Neural cell (in vitro differentiated cells): Measurements from ENCODE around the gene LEMD2. TPM values are rescaled to one million over a fixed set of nuclear protein-coding genes. Genes with fewer than 3 reads are reported as not detected.

Experiments
- H2AFZ ChIP-seq: fragments of 200-600, 300-800 bp; sonication (generic), shearing (Covaris generic); 2 replicates; pipeline ENCODE4 v1.6.0; 2014; ENCODE audit warnings: low read depth, mild to moderate bottlenecking, antibody characterized with exemption, low read length, moderate library complexity
- H3F3A ChIP-seq: fragments of 200-600 bp; shearing (Covaris generic); 2 replicates; pipeline ENCODE4 v1.6.1; 2016; ENCODE audit warnings: mild to moderate bottlenecking, moderate library complexity, mixed read lengths, antibody characterized with exemption, low read length; ENCODE audit not compliant: insufficient read depth, poor library complexity, severe bottlenecking
- H3K27ac ChIP-seq: fragments of 200-600, 300-800 bp; sonication (generic), shearing (Covaris generic); 2 replicates; pipeline ENCODE4 v1.5.1; 2014; ENCODE audit warnings: mild to moderate bottlenecking, low read length, moderate library complexity
- H3K27me3 ChIP-seq: fragments of 300-800, 200-600 bp; sonication (generic), shearing (Covaris generic); 2 replicates; pipeline ENCODE4 v1.6.0; 2014; ENCODE audit warnings: mild to moderate bottlenecking, low read depth, low read length, moderate library complexity; ENCODE audit not compliant: insufficient read depth
- H3K36me3 ChIP-seq: fragments of 300-800, 200-600 bp; sonication (generic), shearing (Covaris generic); 2 replicates; pipeline ENCODE4 v1.5.1; 2014; ENCODE audit warnings: mild to moderate bottlenecking, antibody characterized with exemption, low read length, moderate library complexity; ENCODE audit not compliant: insufficient read depth
- H3K4me2 ChIP-seq: fragments of 300-800, 200-600 bp; sonication (generic), shearing (Covaris generic); 2 replicates; pipeline ENCODE4 v1.6.0; 2014; ENCODE audit warnings: mild to moderate bottlenecking, low read length
- H3K4me3 ChIP-seq: fragments of 300-800, 200-600 bp; sonication (generic), shearing (Covaris generic); 2 replicates; pipeline ENCODE4 v1.5.1; 2014; ENCODE audit warnings: mild to moderate bottlenecking, low read length, moderate library complexity
- H3K79me2 ChIP-seq: fragments of 200-600 bp; shearing (Covaris generic); replicated peaks from 2 replicates; pipeline ENCODE4 v1.6.0; 2014; ENCODE audit warnings: mild to moderate bottlenecking, low read length, moderate library complexity; ENCODE audit not compliant: insufficient read depth
- H3K9ac ChIP-seq: fragments of 300-800, 200-600 bp; sonication (generic), shearing (Covaris generic); 2 replicates; pipeline ENCODE4 v1.6.1; 2016; ENCODE audit warnings: mild to moderate bottlenecking, low read length, mixed read lengths
- H3K9me2 ChIP-seq: fragments of 200-600 bp; shearing (Covaris generic); 2 replicates; pipeline ENCODE4 v1.6.1; 2016; ENCODE audit warnings: mild to moderate bottlenecking, low read length, mixed read lengths; ENCODE audit not compliant: insufficient read depth
- H3K9me3 ChIP-seq: fragments of 200-600, 300-800 bp; sonication (generic), shearing (Covaris generic); 2 replicates; pipeline ENCODE4 v1.6.1; 2016; ENCODE audit warnings: mild to moderate bottlenecking, mixed run types, low read length, moderate library complexity, mixed read lengths
- H4K20me1 ChIP-seq: fragments of 200-600 bp; shearing (Covaris generic); 2 replicates; pipeline ENCODE4 v1.6.1; 2016; ENCODE audit warnings: mild to moderate bottlenecking, mixed run types; ENCODE audit not compliant: insufficient read depth
- CTCF ChIP-seq: fragments of 450-650 bp; IDR thresholded peaks from 2 replicates; pipeline ENCODE4 v1.5.1; 2014; ENCODE audit warnings: antibody characterized with exemption, mild to moderate bottlenecking, moderate library complexity; ENCODE audit not compliant: poor library complexity, severe bottlenecking
- EP300 ChIP-seq: fragments of 450-650 bp; conservative IDR thresholded peaks from 2 replicates; pipeline ENCODE4 v1.6.1; 2014; ENCODE audit warnings: antibody characterized with exemption, mild to moderate bottlenecking, moderate library complexity; ENCODE audit not compliant: poor library complexity, severe bottlenecking
- EZH2 ChIP-seq: fragments of 200-600, 300-800 bp; shearing (Covaris generic), sonication (generic); IDR thresholded peaks from 2 replicates; pipeline ENCODE4 v1.6.1; 2014; ENCODE audit warnings: antibody characterized with exemption, low read length, borderline replicate concordance, mild to moderate bottlenecking; ENCODE audit not compliant: insufficient read depth, poor library complexity, severe bottlenecking
- MXI1 ChIP-seq: fragments of 450-650 bp; conservative IDR thresholded peaks from 2 replicates; pipeline ENCODE4 v1.6.1; 2014; ENCODE audit warnings: antibody characterized with exemption, mild to moderate bottlenecking; ENCODE audit not compliant: poor library complexity, severe bottlenecking
- POLR2AphosphoS5 ChIP-seq: IDR thresholded peaks from 2 replicates; pipeline ENCODE4 v1.6.1; 2012
- RAD21 ChIP-seq: fragments of 450-650 bp; conservative IDR thresholded peaks from 2 replicates; pipeline ENCODE4 v1.6.1; 2014; ENCODE audit warnings: antibody characterized with exemption, mild to moderate bottlenecking, moderate library complexity
- REST ChIP-seq: IDR thresholded peaks from 2 replicates; pipeline ENCODE4 v1.6.1; 2012; ENCODE audit warnings: borderline replicate concordance
- SMC3 ChIP-seq: fragments of 450-650 bp; conservative IDR thresholded peaks from 2 replicates; pipeline ENCODE4 v1.6.1; 2014; ENCODE audit warnings: antibody characterized with exemption, mild to moderate bottlenecking, moderate library complexity; ENCODE audit not compliant: poor library complexity
- TAF1 ChIP-seq: IDR thresholded peaks from 2 replicates; pipeline ENCODE4 v1.6.1; 2012; ENCODE audit warnings: low read depth
- polyA plus RNA-seq: library from polyadenylated mRNA; depleted of rRNA; stranded (reverse); fragments of >200 nt; gene quantifications from 2 replicates; pipeline ENCODE4 v1.2.3, GENCODE V29; 2014

Gene LEMD2
- polyA plus RNA-seq, 1 donor from 2014 or later = 84.6 TPM

- Histone ChIP-seq H4K20me1 (no peaks in the 10 kb centered on the region), H3K9me3 (no peaks in the 10 kb centered on the region), H3K4me2 (no peak overlapping the region), H3K9ac (no peak overlapping the region), H3K79me2 (peaks cover 27% of the 10 kb centered on the region), H3K27me3 (no peaks in the 10 kb centered on the region), H3K36me3 (no peaks in the 10 kb centered on the region), H3K4me3 (peak overlapping the region; percentile 82), H2AFZ (no peak overlapping the region), H3F3A (no peaks in the 10 kb centered on the region), H3K9me2 (no peaks in the 10 kb centered on the region), H3K27ac (no peak overlapping the region)
- TF ChIP-seq CTCF (no peak), TAF1 (no peak), SMC3 (no peak), REST (no peak), RAD21 (no peak), EP300 (no peak), POLR2AphosphoS5 (no peak)
Measured at GRCh38 chr6:33785778-33786177, 3.2 kb downstream of the LEMD2 start.

- peak overlapping the region; percentile 82 for H3K4me3 ChIP-seq
- H3K27ac ChIP-seq = no peak overlapping the region
- TF ChIP-seq RAD21 = no peak
- TF ChIP-seq REST = no peak
- TF ChIP-seq POLR2AphosphoS5 = no peak
- no peak for TF ChIP-seq MXI1
- no peak for TF ChIP-seq SMC3
- no peak for TF ChIP-seq CTCF
- no peak for TF ChIP-seq TAF1
- TF ChIP-seq EZH2 = no peak
- TF ChIP-seq EP300 = no peak
- no peak overlapping the region for H2AFZ ChIP-seq
- no peaks in the 10 kb centered on the region for H3K9me2 ChIP-seq
- no peaks in the 10 kb centered on the region for H3K9me3 ChIP-seq
- H3K9ac ChIP-seq = no peak overlapping the region
- H3K36me3 ChIP-seq = no peaks in the 10 kb centered on the region
- H3F3A ChIP-seq = no peaks in the 10 kb centered on the region
- peaks cover 27% of the 10 kb centered on the region for H3K79me2 ChIP-seq
- H3K4me2 ChIP-seq = no peak overlapping the region
- H4K20me1 ChIP-seq = no peaks in the 10 kb centered on the region
- no peaks in the 10 kb centered on the region for H3K27me3 ChIP-seq
Measured at GRCh38 chr6:33784787-33785186, 4.1 kb downstream of the LEMD2 start.
